DND-41 (cell line): Measurements from ENCODE around the gene SYCE1L.
"Not testable (repeated sequence)": the region's sequence is repeated elsewhere in the genome, so short reads cannot be mapped to it uniquely, and the experiment has no call there.

ENCODE experiments used
- ATAC-seq: fragments of 200-7000 bp; cut with Tn5 transposase; 3 replicates; pipeline ENCODE4 v1.9.1; 2021; ENCODE audit warnings: low read depth; ENCODE audit not compliant: insufficient read depth
- DNase-seq: peaks from one replicate; pipeline ENCODE4 v3.0.0-alpha.2; 2020
- H2AFZ ChIP-seq: 2 replicates; pipeline ENCODE4 v1.6.0; 2012; ENCODE audit warnings: low read depth, low read length
- H3K27ac ChIP-seq: 2 replicates; pipeline ENCODE4 v1.5.1; 2012; ENCODE audit warnings: low read length, inconsistent platforms
- H3K27me3 ChIP-seq: fragments of 200-600 bp; sonication (generic); 2 replicates; pipeline ENCODE4 v1.6.0; 2012; ENCODE audit warnings: low read length, mild to moderate bottlenecking, inconsistent platforms; ENCODE audit not compliant: insufficient read depth, poor library complexity
- H3K36me3 ChIP-seq: 2 replicates; pipeline ENCODE4 v1.5.1; 2012; ENCODE audit warnings: low read length, inconsistent platforms; ENCODE audit not compliant: insufficient read depth
- H3K4me1 ChIP-seq: 2 replicates; pipeline ENCODE4 v1.5.1; 2012; ENCODE audit warnings: mild to moderate bottlenecking, low read length; ENCODE audit not compliant: insufficient read depth
- H3K4me2 ChIP-seq: 2 replicates; pipeline ENCODE4 v1.6.0; 2012; ENCODE audit warnings: mild to moderate bottlenecking, moderate library complexity, low read length, inconsistent platforms; ENCODE audit not compliant: insufficient read depth
- H3K4me3 ChIP-seq, 2 experiments: fragments of 200-600 bp in 1 of 2; shearing (Covaris generic) in 1 of 2; 2 replicates each; pipeline ENCODE4 v1.5.1; 2012 to 2016; ENCODE audit warnings: inconsistent platforms in 2 of 2, low read length in 2 of 2, mild to moderate bottlenecking in 2 of 2, low read depth in 1 of 2, moderate library complexity in 1 of 2
- H3K79me2 ChIP-seq: 2 replicates; pipeline ENCODE4 v1.6.0; 2012; ENCODE audit warnings: low read length, inconsistent platforms; ENCODE audit not compliant: insufficient read depth
- H3K9ac ChIP-seq: 2 replicates; pipeline ENCODE4 v1.6.0; 2012; ENCODE audit warnings: low read depth, mild to moderate bottlenecking, inconsistent platforms, low read length, moderate library complexity
- H3K9me3 ChIP-seq: 2 replicates; pipeline ENCODE4 v1.5.1; 2012; ENCODE audit warnings: low read length, moderate library complexity, mild to moderate bottlenecking, inconsistent platforms; ENCODE audit not compliant: insufficient read depth, severe bottlenecking
- H4K20me1 ChIP-seq: 2 replicates; pipeline ENCODE4 v1.6.0; 2012; ENCODE audit warnings: low read length; ENCODE audit not compliant: insufficient read depth
- EZH2 ChIP-seq: IDR thresholded peaks from 3 replicates; pipeline ENCODE4 v1.6.1; 2012; ENCODE audit warnings: borderline replicate concordance, low read depth, mild to moderate bottlenecking, moderate library complexity, low read length, inconsistent platforms; ENCODE audit not compliant: severe bottlenecking
- TF ChIP-seq, protein P1 (sequence below): IDR thresholded peaks from 2 replicates; pipeline ENCODE4 v1.5.1; 2012; ENCODE audit warnings: borderline replicate concordance, low read length, moderate library complexity, mild to moderate bottlenecking; ENCODE audit not compliant: poor library complexity, severe bottlenecking; ENCODE audit errors: extremely low read depth

The SYCE1L gene

DNA sequence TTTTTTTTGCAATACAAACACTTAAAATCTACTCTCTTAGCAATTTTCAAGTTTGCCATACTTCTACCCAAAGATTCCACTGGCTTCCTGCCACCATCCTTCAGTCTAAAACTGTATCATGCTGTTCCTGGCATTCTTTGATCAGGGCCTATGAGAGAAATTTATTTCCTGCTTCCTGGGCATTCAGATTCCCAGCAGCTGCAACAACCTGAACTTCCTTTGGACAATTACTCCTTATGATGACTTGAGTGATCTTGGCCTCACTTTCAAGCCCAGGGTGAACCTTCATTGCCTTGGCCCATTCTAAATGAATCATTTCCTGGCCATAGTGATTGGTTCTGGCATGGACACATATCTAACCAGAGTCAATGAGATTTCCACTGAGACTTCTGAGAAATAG lies 26.3 kb upstream of the SYCE1L start:
- Histone ChIP-seq H3K27ac (no peak overlapping the region), H3K36me3 (no peaks in the 10 kb centered on the region), H2AFZ (no peak overlapping the region), H3K4me2 (no peak overlapping the region), H3K9ac (no peak overlapping the region), H4K20me1 (no peaks in the 10 kb centered on the region), H3K27me3 (no peaks in the 10 kb centered on the region), H3K9me3 (no peaks in the 10 kb centered on the region), H3K4me3 (no peak overlapping the region), H3K4me1 (no peaks in the 10 kb centered on the region), H3K79me2 (no peaks in the 10 kb centered on the region)
- no peak for DNase-seq
- no peak for ATAC-seq
- no peak for TF ChIP-seq EZH2
- TF ChIP-seq, protein P1, sequence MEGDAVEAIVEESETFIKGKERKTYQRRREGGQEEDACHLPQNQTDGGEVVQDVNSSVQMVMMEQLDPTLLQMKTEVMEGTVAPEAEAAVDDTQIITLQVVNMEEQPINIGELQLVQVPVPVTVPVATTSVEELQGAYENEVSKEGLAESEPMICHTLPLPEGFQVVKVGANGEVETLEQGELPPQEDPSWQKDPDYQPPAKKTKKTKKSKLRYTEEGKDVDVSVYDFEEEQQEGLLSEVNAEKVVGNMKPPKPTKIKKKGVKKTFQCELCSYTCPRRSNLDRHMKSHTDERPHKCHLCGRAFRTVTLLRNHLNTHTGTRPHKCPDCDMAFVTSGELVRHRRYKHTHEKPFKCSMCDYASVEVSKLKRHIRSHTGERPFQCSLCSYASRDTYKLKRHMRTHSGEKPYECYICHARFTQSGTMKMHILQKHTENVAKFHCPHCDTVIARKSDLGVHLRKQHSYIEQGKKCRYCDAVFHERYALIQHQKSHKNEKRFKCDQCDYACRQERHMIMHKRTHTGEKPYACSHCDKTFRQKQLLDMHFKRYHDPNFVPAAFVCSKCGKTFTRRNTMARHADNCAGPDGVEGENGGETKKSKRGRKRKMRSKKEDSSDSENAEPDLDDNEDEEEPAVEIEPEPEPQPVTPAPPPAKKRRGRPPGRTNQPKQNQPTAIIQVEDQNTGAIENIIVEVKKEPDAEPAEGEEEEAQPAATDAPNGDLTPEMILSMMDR: no peak

DNA sequence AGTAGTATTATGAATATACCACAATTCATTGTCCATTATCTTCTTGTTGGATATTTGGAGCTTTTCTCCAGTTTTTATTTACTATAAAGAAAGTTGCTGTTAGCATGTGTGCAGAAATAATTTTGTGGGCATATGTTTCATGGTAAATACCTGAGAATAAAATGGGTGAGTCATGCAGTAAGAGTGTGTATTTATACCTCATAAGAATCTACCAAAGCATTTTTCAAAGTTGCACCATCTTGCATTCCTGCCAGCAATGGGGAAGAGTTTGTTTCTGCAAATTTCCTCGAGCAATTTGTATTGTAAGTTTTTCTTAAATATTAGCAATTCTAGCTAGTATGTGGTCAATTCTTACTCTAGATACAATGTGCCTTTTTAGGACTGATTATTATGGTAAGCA lies 16.1 kb upstream of the SYCE1L start:
- ATAC-seq: no peak
- H3K4me2 ChIP-seq: no peak overlapping the region
- H2AFZ ChIP-seq: no peak overlapping the region
- H3K9me3 ChIP-seq: no peaks in the 10 kb centered on the region
- H3K9ac ChIP-seq: no peak overlapping the region
- H4K20me1 ChIP-seq: no peaks in the 10 kb centered on the region
- no peak for TF ChIP-seq EZH2
- TF ChIP-seq, protein P1: no peak
- no peaks in the 10 kb centered on the region for H3K27me3 ChIP-seq
- no peaks in the 10 kb centered on the region for H3K79me2 ChIP-seq
- no peak overlapping the region for H3K27ac ChIP-seq
- no peak for DNase-seq
- no peak overlapping the region for H3K4me3 ChIP-seq
- no peaks in the 10 kb centered on the region for H3K36me3 ChIP-seq
- no peaks in the 10 kb centered on the region for H3K4me1 ChIP-seq

DNA sequence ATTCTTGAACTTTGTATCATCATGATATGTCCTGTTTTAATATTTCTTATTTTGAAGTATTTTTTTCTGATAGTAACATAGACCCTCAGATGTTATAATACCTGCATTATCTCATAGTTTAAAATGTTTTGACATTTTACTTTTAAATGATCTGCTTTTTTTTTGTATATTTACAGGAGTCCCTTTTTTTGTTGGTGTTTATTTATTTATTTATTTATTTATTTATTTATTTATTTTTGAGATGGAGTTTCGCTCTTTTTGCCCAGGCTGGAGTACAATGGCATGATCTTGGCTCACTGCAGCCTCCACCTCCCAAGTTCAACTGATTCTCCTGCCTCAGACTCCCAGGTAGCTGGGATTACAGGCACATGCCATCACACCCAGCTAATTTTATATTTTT lies 12.9 kb upstream of the SYCE1L start:
- H4K20me1 ChIP-seq, H3K27ac ChIP-seq, DNase-seq, H3K9me3 ChIP-seq, H3K27me3 ChIP-seq, H3K4me3 ChIP-seq, H3K9ac ChIP-seq, ATAC-seq, H2AFZ ChIP-seq, H3K4me2 ChIP-seq, H3K36me3 ChIP-seq, H3K79me2 ChIP-seq: not testable (repeated sequence)
- H3K4me1 ChIP-seq: peaks cover 12% of the 10 kb centered on the region

DNA sequence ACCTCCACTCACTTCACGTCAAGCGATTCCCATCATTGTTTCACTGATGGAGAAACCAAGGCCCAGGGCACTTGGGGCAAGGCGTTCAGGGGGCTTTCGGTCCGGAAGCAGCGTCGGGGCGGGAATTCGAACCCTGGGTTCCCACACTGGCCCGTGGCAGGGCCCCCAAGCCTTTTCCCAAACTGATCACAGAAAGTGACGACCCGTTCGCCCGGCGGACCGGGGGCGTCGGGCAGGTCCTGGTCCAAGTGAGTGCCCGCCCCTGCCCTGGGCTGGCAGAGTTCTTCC lies 9.1 kb upstream of the SYCE1L start:
- Histone ChIP-seq H3K27ac (peak overlapping the region; percentile 91), H3K9me3 (no peaks in the 10 kb centered on the region), H3K79me2 (peaks cover 38% of the 10 kb centered on the region), H3K4me2 (peak overlapping the region; percentile 98), H3K9ac (peak overlapping the region; percentile 88), H3K36me3 (peaks cover 32% of the 10 kb centered on the region), H3K27me3 (no peaks in the 10 kb centered on the region), H4K20me1 (peaks cover 24% of the 10 kb centered on the region), H3K4me1 (peaks cover 43% of the 10 kb centered on the region), H3K4me3 (peak overlapping the region; percentile 72 to 73), H2AFZ (peak overlapping the region; percentile 98)
- TF ChIP-seq EZH2: no peak
- TF ChIP-seq, protein P1: no peak
- no peak for DNase-seq
- no peak for ATAC-seq
